Measurements from ENCODE around the gene CCDC54.

Gene CCDC54

DNA sequence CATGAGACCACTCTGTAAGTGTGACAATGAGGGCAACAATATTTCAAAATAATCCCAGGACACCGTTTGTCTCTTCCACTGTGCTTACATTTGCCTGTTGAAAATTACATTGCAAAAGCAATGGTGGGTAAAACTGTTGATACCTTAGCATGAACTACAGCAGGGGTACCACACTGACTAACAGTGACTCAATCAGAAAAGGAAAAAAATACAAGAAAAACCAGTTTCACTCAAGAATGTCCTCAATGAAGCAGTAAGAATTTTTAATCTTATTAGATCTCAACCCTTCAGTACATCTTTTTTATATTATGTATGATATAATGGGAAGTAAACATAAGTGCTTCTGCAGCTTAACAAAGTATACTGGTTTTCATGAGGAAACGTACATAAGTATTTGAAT lies 1.6 kb upstream of the CCDC54 start:
- no peak for DNase-seq
- Histone ChIP-seq H3K9ac (ENCODE audit: low read depth, low read length) (no peak overlapping the region), H2AFZ (ENCODE audit: low read depth, low read length) (no peak overlapping the region), H3K4me2 (ENCODE audit: insufficient read depth, low read length) (no peak overlapping the region), H3K79me2 (ENCODE audit: insufficient read depth, low read length) (no peaks in the 10 kb centered on the region), H3K27me3 (ENCODE audit: insufficient read depth, low read length, poor library complexity) (no peaks in the 10 kb centered on the region), H4K20me1 (ENCODE audit: insufficient read depth, low read length) (no peaks in the 10 kb centered on the region), H3K36me3 (ENCODE audit: insufficient read depth, low read length) (no peaks in the 10 kb centered on the region), H3K9me3 (ENCODE audit: insufficient read depth, low read length, severe bottlenecking) (no peaks in the 10 kb centered on the region), H3K27ac (ENCODE audit: low read length) (no peak overlapping the region), H3K4me3 (ENCODE audit: low read depth in 1 of 2, low read length in 2 of 2) (no peak overlapping the region), H3K4me1 (ENCODE audit: insufficient read depth, low read length) (no peaks in the 10 kb centered on the region)
- no peak for TF ChIP-seq EZH2 (IDR thresholded peaks at IDR 0.05; ENCODE audit: borderline replicate concordance, low read depth, low read length, severe bottlenecking)
- TF ChIP-seq, protein P1, sequence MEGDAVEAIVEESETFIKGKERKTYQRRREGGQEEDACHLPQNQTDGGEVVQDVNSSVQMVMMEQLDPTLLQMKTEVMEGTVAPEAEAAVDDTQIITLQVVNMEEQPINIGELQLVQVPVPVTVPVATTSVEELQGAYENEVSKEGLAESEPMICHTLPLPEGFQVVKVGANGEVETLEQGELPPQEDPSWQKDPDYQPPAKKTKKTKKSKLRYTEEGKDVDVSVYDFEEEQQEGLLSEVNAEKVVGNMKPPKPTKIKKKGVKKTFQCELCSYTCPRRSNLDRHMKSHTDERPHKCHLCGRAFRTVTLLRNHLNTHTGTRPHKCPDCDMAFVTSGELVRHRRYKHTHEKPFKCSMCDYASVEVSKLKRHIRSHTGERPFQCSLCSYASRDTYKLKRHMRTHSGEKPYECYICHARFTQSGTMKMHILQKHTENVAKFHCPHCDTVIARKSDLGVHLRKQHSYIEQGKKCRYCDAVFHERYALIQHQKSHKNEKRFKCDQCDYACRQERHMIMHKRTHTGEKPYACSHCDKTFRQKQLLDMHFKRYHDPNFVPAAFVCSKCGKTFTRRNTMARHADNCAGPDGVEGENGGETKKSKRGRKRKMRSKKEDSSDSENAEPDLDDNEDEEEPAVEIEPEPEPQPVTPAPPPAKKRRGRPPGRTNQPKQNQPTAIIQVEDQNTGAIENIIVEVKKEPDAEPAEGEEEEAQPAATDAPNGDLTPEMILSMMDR (IDR thresholded peaks at IDR 0.05; ENCODE audit: borderline replicate concordance, extremely low read depth, low read length, poor library complexity, severe bottlenecking), result no peak
- no peak for ATAC-seq (ENCODE audit: insufficient read depth, low read depth)

GRCh38 chr3:107382631-107383030 lies 5.4 kb downstream of the CCDC54 start:
- H3K9me3 ChIP-seq (ENCODE audit: insufficient read depth, low read length, severe bottlenecking), result no peaks in the 10 kb centered on the region
- H4K20me1 ChIP-seq (ENCODE audit: insufficient read depth, low read length), result no peaks in the 10 kb centered on the region
- H3K4me3 ChIP-seq (ENCODE audit: low read depth in 1 of 2, low read length in 2 of 2), result no peak overlapping the region
- no peak overlapping the region for H3K27ac ChIP-seq (ENCODE audit: low read length)
- no peak for DNase-seq
- no peaks in the 10 kb centered on the region for H3K36me3 ChIP-seq (ENCODE audit: insufficient read depth, low read length)
- H3K27me3 ChIP-seq (ENCODE audit: insufficient read depth, low read length, poor library complexity), result no peaks in the 10 kb centered on the region
- no peaks in the 10 kb centered on the region for H3K79me2 ChIP-seq (ENCODE audit: insufficient read depth, low read length)
- no peak overlapping the region for H3K4me2 ChIP-seq (ENCODE audit: insufficient read depth, low read length)
- TF ChIP-seq, protein P1 (IDR thresholded peaks at IDR 0.05; ENCODE audit: borderline replicate concordance, extremely low read depth, low read length, poor library complexity, severe bottlenecking), result no peak
- no peak for TF ChIP-seq EZH2 (IDR thresholded peaks at IDR 0.05; ENCODE audit: borderline replicate concordance, low read depth, low read length, severe bottlenecking)
- no peak overlapping the region for H3K9ac ChIP-seq (ENCODE audit: low read depth, low read length)
- no peak for ATAC-seq (ENCODE audit: insufficient read depth, low read depth)
- H2AFZ ChIP-seq (ENCODE audit: low read depth, low read length), result no peak overlapping the region
- no peaks in the 10 kb centered on the region for H3K4me1 ChIP-seq (ENCODE audit: insufficient read depth, low read length)

- no peaks in the 10 kb centered on the region for H4K20me1 ChIP-seq (ENCODE audit: insufficient read depth, low read length)
- H3K27me3 ChIP-seq (ENCODE audit: insufficient read depth, low read length, poor library complexity), result no peaks in the 10 kb centered on the region
- no peak for ATAC-seq (ENCODE audit: insufficient read depth, low read depth)
- no peak overlapping the region for H3K9ac ChIP-seq (ENCODE audit: low read depth, low read length)
- H3K4me3 ChIP-seq (ENCODE audit: low read depth in 1 of 2, low read length in 2 of 2), result no peak overlapping the region
- H3K4me2 ChIP-seq (ENCODE audit: insufficient read depth, low read length), result no peak overlapping the region
- H3K4me1 ChIP-seq (ENCODE audit: insufficient read depth, low read length), result no peaks in the 10 kb centered on the region
- no peak overlapping the region for H2AFZ ChIP-seq (ENCODE audit: low read depth, low read length)
- TF ChIP-seq EZH2 (IDR thresholded peaks at IDR 0.05; ENCODE audit: borderline replicate concordance, low read depth, low read length, severe bottlenecking), result no peak
- TF ChIP-seq, protein P1 (IDR thresholded peaks at IDR 0.05; ENCODE audit: borderline replicate concordance, extremely low read depth, low read length, poor library complexity, severe bottlenecking), result no peak
- no peaks in the 10 kb centered on the region for H3K79me2 ChIP-seq (ENCODE audit: insufficient read depth, low read length)
- no peak for DNase-seq
- H3K9me3 ChIP-seq (ENCODE audit: insufficient read depth, low read length, severe bottlenecking), result no peaks in the 10 kb centered on the region
- H3K27ac ChIP-seq (ENCODE audit: low read length), result no peak overlapping the region
- no peaks in the 10 kb centered on the region for H3K36me3 ChIP-seq (ENCODE audit: insufficient read depth, low read length)
Measured at GRCh38 chr3:107384428-107384827, 7.2 kb downstream of the CCDC54 start.

DNA sequence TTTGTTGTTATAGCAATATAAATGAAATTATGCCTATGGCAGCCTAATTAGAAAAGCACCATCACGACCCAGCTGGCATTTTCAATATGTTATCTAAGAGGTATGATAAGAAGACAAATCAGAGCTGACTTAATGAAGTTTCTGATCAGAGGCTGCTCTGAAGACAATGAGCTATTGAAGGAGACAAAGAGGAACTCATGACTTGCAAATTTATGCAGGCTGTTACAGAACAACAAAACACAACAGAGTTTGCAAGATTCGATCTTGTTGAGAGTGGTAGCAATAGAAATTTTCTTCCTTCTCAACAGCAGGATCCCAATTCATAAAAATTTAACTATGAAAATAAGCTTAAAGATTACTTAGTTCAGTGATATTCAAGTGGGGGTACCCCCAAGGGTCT lies 7.7 kb downstream of the CCDC54 start:
- H4K20me1 ChIP-seq (ENCODE audit: insufficient read depth, low read length), result no peaks in the 10 kb centered on the region
- TF ChIP-seq, protein P1 (IDR thresholded peaks at IDR 0.05; ENCODE audit: borderline replicate concordance, extremely low read depth, low read length, poor library complexity, severe bottlenecking), result no peak
- no peak for TF ChIP-seq EZH2 (IDR thresholded peaks at IDR 0.05; ENCODE audit: borderline replicate concordance, low read depth, low read length, severe bottlenecking)
- no peak for ATAC-seq (ENCODE audit: insufficient read depth, low read depth)
- H3K4me1 ChIP-seq (ENCODE audit: insufficient read depth, low read length), result no peaks in the 10 kb centered on the region
- no peak for DNase-seq
- no peaks in the 10 kb centered on the region for H3K36me3 ChIP-seq (ENCODE audit: insufficient read depth, low read length)
- no peaks in the 10 kb centered on the region for H3K79me2 ChIP-seq (ENCODE audit: insufficient read depth, low read length)
- H3K4me2 ChIP-seq (ENCODE audit: insufficient read depth, low read length), result no peak overlapping the region
- H3K4me3 ChIP-seq (ENCODE audit: low read depth in 1 of 2, low read length in 2 of 2), result no peak overlapping the region
- no peaks in the 10 kb centered on the region for H3K9me3 ChIP-seq (ENCODE audit: insufficient read depth, low read length, severe bottlenecking)
- H3K9ac ChIP-seq (ENCODE audit: low read depth, low read length), result no peak overlapping the region
- no peak overlapping the region for H3K27ac ChIP-seq (ENCODE audit: low read length)
- H3K27me3 ChIP-seq (ENCODE audit: insufficient read depth, low read length, poor library complexity), result no peaks in the 10 kb centered on the region
- no peak overlapping the region for H2AFZ ChIP-seq (ENCODE audit: low read depth, low read length)

Measured in DND-41 (cell line).